ENCODE data around the gene SH3YL1.

The SH3YL1 gene

DNA sequence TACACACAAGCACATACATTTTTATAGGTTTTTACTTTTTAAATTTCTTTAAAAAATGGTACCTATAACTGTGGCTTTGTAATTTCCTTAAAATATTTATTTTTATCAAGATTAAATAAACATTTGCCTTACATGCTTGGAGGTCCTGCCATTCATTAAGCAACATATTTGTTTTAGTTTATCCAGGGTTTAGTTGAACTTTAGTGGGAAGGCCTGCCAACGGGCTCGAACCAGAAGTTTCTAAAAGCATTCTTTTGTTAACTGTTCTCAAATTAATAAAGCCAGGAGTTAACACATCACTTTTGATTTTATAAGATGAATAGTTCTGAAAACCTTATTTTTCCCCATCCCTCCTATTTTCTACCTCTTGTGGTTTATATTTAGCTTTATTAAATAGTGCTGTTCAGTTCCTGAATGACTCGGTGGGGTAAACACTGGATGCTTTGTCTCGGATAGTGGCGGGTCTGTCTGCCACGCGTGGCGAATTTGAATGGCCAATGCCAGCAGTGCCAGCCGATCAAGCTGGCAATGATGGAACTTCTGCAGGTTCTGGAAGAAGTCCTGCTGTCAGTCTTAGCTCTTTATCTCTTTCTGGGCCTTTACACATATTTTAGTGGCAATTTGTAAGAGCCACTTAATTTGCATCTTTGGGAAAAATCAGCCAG, 32.2 kb downstream of the SH3YL1 start:
- no peak overlapping the region for H3K4me3 ChIP-seq (ENCODE audit: low read depth, low read length)
- H3K4me1 ChIP-seq = no peaks in the 10 kb centered on the region
- H3K27me3 ChIP-seq = no peaks in the 10 kb centered on the region
- no peaks in the 10 kb centered on the region for H3K36me3 ChIP-seq
- DNase-seq = no peak
- TF ChIP-seq, protein P1, sequence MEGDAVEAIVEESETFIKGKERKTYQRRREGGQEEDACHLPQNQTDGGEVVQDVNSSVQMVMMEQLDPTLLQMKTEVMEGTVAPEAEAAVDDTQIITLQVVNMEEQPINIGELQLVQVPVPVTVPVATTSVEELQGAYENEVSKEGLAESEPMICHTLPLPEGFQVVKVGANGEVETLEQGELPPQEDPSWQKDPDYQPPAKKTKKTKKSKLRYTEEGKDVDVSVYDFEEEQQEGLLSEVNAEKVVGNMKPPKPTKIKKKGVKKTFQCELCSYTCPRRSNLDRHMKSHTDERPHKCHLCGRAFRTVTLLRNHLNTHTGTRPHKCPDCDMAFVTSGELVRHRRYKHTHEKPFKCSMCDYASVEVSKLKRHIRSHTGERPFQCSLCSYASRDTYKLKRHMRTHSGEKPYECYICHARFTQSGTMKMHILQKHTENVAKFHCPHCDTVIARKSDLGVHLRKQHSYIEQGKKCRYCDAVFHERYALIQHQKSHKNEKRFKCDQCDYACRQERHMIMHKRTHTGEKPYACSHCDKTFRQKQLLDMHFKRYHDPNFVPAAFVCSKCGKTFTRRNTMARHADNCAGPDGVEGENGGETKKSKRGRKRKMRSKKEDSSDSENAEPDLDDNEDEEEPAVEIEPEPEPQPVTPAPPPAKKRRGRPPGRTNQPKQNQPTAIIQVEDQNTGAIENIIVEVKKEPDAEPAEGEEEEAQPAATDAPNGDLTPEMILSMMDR (IDR thresholded peaks at IDR 0.05; ENCODE audit: low read depth, low read length) = no peak
- no peaks in the 10 kb centered on the region for H3K9me3 ChIP-seq

DNA sequence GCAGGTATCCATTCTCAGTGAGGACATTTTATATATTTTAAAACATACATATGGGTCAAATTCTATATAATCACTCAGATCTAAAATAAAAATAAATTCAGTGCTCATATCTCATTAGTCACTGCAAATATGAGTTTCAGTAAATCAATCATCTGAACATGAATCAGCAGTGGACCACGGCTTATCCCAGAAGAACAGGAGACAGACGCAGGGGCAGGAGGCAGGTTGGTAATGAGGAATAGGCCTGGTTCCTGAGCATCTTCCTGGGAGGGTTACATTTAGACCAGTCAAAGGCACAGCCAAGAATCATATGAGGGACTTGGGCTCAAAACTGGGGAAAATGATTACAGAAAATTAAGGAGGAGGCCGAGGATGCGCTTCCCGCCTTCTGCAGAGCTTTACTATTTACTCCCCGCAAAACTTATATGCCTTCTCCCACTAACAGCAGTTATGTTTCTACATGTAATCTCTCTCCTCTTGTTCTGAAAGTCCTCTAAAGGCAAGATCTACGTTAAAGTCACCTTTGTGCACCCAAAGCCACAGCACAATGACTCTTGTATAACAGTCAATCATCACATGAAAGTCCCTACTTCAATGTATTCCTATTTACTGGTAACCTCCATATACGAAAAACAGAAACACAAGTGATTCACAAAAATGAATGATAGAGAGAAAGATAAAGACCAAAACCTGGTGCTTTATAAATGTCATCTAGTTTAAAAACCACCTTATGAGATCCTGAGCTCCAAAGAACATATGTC, 35.1 kb downstream of the SH3YL1 start:
- DNase-seq = no peak
- no peaks in the 10 kb centered on the region for H3K9me3 ChIP-seq
- TF ChIP-seq, protein P1 (IDR thresholded peaks at IDR 0.05; ENCODE audit: low read depth, low read length) = no peak
- no peak overlapping the region for H3K4me3 ChIP-seq (ENCODE audit: low read depth, low read length)
- H3K4me1 ChIP-seq = no peaks in the 10 kb centered on the region
- no peaks in the 10 kb centered on the region for H3K36me3 ChIP-seq
- no peaks in the 10 kb centered on the region for H3K27me3 ChIP-seq

DNA sequence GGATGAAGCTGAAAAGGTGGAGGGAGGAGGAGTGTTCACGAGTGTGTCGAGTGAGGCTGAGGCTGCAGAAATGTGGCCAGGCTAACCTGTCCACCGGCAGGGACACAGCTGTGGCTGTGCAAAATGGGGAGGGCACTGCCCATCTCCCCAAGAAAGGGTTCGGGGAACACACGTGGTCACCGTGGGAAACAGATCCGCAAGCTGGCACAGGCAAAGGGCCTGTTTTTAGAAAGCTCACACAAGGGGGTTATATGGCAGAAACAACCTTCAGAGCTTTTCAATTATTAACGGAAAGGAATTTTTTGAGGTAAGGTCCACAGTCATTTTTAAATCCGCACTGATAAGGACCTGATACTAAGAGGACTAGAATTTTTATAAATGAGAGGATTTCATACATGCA, 35.7 kb downstream of the SH3YL1 start:
- no peaks in the 10 kb centered on the region for H3K9me3 ChIP-seq
- no peak for DNase-seq
- H3K4me3 ChIP-seq (ENCODE audit: low read depth, low read length) = no peak overlapping the region
- H3K36me3 ChIP-seq = no peaks in the 10 kb centered on the region
- TF ChIP-seq, protein P1 (IDR thresholded peaks at IDR 0.05; ENCODE audit: low read depth, low read length) = no peak
- H3K27me3 ChIP-seq = no peaks in the 10 kb centered on the region
- no peaks in the 10 kb centered on the region for H3K4me1 ChIP-seq

DNA sequence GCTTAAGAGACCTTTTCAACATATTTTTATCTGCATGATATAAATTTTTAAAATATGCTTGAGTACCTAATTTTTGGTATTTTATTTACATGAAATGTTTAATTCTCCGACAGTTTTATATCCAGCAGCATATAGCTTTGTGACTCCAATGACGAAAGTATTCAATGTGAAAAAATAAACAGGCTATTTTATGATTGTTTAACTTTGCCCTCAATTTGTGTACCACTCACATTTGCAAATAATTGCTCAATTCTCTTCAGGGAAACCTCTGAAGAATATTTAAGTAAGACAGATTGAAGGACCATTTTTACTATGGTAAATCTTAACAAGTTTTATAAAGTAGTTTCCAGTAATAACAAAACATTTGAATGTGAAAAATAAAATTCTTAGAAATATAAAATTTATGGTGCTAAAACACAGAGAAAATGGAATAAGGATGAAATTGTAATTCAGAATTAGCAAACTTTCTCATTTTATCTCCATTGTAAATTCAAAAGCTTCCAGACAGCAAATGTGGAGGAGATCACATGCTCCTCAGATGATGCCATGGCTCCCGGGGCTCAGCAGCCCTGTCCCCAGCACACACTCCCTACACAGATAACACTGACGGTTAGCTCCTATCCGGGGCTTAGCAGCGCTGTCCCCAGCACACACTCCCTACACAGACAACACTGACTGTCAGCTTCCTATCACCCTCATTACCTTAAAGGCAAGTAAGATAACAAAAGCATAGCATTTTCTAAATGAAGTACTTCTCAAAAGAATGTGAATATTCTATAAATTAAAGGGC, 39.7 kb downstream of the SH3YL1 start:
- Histone ChIP-seq H3K27me3 (no peaks in the 10 kb centered on the region), H3K4me3 (ENCODE audit: low read depth, low read length) (no peak overlapping the region)
- TF ChIP-seq, protein P1 (IDR thresholded peaks at IDR 0.05; ENCODE audit: low read depth, low read length) = no peak

DNA sequence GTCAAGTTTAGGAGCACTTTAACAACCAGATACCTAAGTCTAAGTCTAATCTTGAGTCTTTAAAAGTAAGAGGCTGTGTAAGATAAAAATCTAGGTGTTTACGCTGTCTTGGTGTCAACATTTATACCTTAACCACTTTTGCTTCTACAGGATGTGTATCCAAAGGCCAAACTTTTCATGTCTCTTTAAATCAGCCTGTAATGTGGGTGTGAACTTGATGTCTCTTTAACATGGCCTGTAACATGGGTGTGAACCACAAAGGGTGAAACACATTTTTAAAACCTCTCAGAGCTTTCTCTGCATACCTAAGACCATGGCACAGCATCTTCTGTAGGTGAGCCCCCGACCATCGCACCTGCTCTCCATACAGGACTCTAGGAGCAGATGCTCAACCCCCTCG, 40.4 kb downstream of the SH3YL1 start:
- Histone ChIP-seq H3K27me3 (no peaks in the 10 kb centered on the region), H3K4me3 (ENCODE audit: low read depth, low read length) (no peak overlapping the region), H3K36me3 (no peaks in the 10 kb centered on the region), H3K9me3 (no peaks in the 10 kb centered on the region), H3K4me1 (no peaks in the 10 kb centered on the region)
- TF ChIP-seq, protein P1 (IDR thresholded peaks at IDR 0.05; ENCODE audit: low read depth, low read length) = no peak
- DNase-seq = no peak

More for the DNA sequence above, 39.7 kb downstream of the SH3YL1 start:
- H3K36me3 ChIP-seq = no peaks in the 10 kb centered on the region
- DNase-seq = no peak
- H3K9me3 ChIP-seq = no peaks in the 10 kb centered on the region
- H3K4me1 ChIP-seq = no peaks in the 10 kb centered on the region
